PC-3 (cell line): ENCODE data around the gene CMTM4.

Source experiments
- EZH2 ChIP-seq: fragments of 300-600 bp; sonication (generic); IDR thresholded peaks from one replicate; pipeline ENCODE4 v1.6.1; 2017; ENCODE audit warnings: antibody characterized with exemption, mild to moderate bottlenecking, low read length; ENCODE audit not compliant: unreplicated experiment
- TF ChIP-seq, protein P1 (sequence below): fragments of 300-600 bp; sonication (generic); conservative IDR thresholded peaks from 2 replicates; pipeline ENCODE4 v1.5.1; 2017; ENCODE audit warnings: antibody characterized with exemption, low read depth, mild to moderate bottlenecking, low read length

DNA sequence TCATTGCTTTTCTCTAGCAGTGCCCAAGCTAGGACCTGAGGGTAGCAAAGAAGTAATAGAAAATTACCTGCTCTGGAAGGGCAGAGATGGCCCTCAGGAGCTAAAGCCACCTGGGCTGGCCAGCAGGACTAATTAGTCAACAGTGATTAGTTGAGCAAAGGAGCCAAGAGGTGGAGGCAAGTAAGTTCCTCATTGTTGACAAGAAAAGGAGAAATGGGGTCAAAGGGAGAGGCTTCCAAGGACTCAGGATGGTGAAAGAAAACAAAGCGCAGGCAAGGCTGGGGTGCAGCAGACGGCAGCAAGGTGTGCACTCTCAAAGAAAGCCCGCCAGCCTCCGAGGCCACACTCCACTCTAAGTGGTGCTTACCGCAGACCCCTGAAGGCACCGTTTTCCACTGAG, 44.6 kb downstream of the CMTM4 start:
- TF ChIP-seq, protein P1, sequence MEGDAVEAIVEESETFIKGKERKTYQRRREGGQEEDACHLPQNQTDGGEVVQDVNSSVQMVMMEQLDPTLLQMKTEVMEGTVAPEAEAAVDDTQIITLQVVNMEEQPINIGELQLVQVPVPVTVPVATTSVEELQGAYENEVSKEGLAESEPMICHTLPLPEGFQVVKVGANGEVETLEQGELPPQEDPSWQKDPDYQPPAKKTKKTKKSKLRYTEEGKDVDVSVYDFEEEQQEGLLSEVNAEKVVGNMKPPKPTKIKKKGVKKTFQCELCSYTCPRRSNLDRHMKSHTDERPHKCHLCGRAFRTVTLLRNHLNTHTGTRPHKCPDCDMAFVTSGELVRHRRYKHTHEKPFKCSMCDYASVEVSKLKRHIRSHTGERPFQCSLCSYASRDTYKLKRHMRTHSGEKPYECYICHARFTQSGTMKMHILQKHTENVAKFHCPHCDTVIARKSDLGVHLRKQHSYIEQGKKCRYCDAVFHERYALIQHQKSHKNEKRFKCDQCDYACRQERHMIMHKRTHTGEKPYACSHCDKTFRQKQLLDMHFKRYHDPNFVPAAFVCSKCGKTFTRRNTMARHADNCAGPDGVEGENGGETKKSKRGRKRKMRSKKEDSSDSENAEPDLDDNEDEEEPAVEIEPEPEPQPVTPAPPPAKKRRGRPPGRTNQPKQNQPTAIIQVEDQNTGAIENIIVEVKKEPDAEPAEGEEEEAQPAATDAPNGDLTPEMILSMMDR, result no peak
- no peak for TF ChIP-seq EZH2
